Activated CD8-positive, alpha-beta memory T cell treated with anti-CD3 and anti-CD28 coated beads for 36 hours (primary cell): ENCODE results near the gene PRR3. TPM values are rescaled to one million over a fixed set of nuclear protein-coding genes. Genes with fewer than 3 reads are reported as not detected.
"Not testable (repeated sequence)": the region's sequence is repeated elsewhere in the genome, so short reads cannot be mapped to it uniquely, and the experiment has no call there.

Experiments
- CTCF ChIA-PET: fragments of 350-600 bp; sonication (Branson Sonifier 250); formaldehyde crosslinking; loops from one replicate; lab custom pipeline; 2021; ENCODE audit warnings: antibody characterized with exemption; lab: Charles Lee
- POLR2A ChIA-PET: fragments of 350-600 bp; sonication (Branson Sonifier 250); formaldehyde crosslinking; loops from one replicate; lab custom pipeline; 2021; ENCODE audit warnings: antibody characterized with exemption; lab: Charles Lee
- total RNA-seq, 2 experiments: library from RNA; stranded (reverse); gene quantifications; one replicate each; pipeline ENCODE4 v1.2.3, GENCODE V29; 2021

PRR3 gene, protein sequence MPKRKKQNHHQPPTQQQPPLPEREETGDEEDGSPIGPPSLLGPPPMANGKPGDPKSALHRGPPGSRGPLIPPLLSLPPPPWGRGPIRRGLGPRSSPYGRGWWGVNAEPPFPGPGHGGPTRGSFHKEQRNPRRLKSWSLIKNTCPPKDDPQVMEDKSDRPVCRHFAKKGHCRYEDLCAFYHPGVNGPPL
- total RNA-seq: 10 to 100 TPM; 28.5 to 30.5 TPM

DNA sequence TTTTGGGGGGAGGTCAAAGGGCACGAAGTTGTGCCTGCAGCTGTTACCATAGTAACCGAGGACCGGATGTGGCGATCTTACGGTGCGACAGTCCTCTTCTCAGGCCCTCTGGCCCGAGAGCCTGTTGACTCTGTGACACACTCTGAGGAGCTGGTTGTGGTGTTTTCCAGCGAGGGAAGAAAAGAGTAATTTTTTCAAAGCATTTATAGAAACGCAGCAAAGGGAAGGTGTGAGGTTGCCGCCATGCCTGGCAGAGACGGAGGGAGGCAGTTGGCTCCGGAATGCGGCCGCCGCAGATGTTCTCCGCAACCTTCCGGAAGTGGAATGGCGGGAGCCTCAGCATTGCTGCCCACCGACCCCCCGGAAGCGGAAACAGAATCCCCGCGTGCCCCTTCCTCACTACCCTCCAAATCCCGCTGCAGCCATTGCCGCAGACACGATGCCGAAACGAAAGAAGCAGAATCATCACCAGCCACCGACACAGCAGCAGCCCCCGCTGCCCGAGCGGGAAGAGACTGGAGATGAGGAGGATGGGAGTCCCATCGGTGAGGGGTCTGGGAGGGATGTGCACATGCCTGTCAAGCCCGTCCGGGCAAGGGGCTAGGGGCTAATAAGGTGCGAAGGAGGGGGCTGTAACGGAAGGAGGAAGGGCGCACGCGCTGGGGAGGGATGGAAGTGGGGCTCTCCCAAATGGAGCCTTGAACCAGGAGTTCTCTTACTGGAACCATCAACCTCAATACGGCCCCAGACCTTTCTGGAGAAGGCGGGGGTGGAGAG lies at the start of gene PRR3:
PRR3 (plus strand) TSS at position 390 of the 777 bp plus-strand sequence; CDS start at position 440, 50 bp downstream.
- ChIA-PET POLR2A (interaction anchor here (0.6 to 3.2 kb wide), 9 partner anchors 9 to 179 kb away, joined by 3 to 20 read pairs (median 5); partner anchors contain the start of gene ABCF1), CTCF (interaction anchor here (0.6 to 6.3 kb wide), 9 partner anchors 12 to 125 kb away, joined by 3 to 43 read pairs (median 4); partner anchors contain the start of gene ABCF1)

DNA sequence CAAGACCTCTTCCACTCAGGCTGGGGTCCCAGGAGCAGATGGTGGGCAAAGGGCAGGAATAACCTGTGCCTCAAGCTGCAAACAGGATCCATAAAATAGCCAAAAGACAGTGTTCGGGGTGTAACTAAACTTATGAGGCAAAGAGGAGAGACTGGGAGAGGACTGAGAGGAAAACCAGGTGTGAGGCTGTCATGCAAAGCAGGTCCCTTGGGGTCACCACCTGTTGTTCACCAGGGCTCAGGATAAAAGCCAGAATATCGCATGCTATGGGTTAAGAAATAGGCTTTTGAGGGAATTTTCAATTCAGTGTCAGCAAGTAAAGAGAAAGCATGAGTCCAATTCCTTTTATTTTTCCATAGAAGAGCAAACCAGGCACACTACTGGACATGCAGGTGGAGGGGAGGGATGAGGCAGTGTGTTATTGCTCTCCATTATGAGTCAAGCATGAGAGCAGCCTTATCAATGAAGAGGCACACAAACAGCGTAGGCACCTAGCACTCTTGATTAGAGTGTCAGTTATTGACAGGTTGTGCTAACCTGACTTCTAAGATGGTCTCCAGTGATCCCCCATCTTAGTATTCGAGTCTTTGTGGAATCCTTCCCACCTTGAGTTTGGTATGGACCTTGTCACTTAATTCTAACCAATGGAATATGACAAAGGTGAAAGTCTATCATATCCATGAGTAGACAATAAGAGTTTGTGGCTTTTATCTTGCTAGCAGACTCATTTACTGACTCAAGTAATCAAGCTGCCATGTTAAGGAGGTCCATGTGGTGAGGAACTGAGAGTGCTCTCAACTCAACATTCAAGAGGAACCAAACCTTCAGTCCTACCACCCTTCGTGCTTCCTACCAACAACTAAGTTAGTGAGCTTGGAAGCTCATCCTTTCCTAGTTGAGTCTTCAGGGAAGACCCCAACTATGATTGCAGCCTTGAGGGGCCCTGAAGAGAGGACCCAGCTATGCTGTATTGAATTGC lies 49.0 kb upstream of the PRR3 start:
- ChIA-PET POLR2A (interaction anchor here (0.6 kb wide), 1 partner anchor 8 kb away, joined by 3 read pairs; no protein-coding TSS in a partner anchor), CTCF (interaction anchor here (0.9 to 2.4 kb wide), 4 partner anchors 14 to 33 kb away, joined by 3 to 10 read pairs (median 4); no protein-coding TSS in a partner anchor)

DNA sequence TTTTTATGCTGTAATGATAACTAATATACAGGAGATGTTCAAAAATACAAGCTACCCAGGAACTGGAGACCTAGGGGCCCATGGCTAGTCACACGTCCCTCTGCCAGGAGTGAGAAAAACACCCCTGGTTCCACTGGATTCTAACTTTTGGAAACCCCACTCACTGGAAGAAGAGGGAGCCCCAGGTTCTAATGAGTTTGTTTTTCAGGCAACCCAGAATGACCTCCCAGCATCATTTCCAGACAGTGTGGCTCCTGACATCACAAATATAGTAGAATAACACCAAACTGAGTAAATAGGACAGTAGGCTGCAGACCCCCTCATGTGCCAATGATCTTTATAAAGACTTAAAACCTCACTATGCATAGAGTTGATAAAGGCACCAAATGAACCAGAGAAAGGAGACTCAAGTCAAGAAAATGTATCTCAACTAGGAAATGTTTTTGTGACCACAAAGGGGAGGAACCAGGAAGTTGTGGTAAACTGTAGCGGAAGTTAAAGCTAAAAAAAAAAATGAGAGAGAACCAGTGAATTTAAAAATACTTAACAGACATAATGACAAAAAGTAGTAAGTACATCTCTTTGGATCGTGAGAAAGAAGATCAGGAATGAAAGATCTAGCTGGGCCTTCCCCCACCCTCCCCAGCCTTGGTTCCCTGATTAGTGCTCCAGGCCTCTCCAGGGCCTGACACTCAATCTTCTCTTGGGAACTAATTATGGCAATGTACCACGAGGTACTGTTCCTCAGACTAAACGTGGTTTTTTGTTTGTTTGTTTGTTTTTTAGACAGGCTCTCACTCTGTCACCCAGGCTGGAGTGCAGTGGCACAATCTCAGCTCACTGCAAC lies 48.0 kb upstream of the PRR3 start:
- CTCF ChIA-PET: interaction anchor here (0.9 to 2.4 kb wide), 5 partner anchors 18 to 36 kb away, joined by 3 to 10 read pairs (median 5); no protein-coding TSS in a partner anchor
- POLR2A ChIA-PET: interaction anchor here (0.9 to 1.3 kb wide), 4 partner anchors 8 to 62 kb away, joined by 3 to 8 read pairs (median 4); partner anchors contain the start of gene ABCF1

DNA sequence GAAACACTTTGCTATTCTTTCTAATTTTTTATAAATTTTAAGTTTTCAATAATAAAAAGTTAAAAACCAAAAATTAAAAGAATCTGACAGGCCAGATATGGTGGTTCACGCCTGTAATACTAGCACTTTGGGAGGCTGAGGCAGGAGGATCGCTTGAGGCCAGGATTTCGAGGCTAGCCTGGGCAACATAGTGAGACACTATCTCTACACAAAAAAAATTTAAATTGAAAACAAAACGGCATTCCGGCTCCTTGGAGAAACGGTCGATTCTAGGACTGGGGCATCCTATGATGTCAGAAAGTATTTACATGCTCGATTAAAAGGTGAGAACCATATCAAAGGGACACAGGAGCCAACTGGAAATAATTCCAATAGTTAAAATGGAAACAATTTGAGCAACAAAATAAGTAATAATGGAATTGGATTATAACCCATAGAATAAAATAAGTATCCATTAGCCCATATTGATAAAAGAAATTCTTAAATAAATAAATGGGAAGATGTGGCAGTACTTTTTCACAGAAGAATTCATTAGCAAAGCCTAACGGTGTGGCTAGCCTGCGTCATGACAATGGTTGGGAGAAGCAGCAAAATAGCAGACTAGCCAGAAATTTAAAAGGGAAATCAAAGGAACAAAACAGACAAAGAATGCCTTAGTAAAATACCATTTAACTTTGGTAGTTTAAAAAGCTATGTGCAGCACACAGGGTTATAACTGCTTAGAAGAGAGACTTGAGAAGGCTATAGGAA lies 46.5 kb upstream of the PRR3 start:
- POLR2A ChIA-PET: interaction anchor here (1.3 kb wide), 1 partner anchor 18 kb away, joined by 8 read pairs; no protein-coding TSS in a partner anchor
- CTCF ChIA-PET: interaction anchor here (0.6 to 2.4 kb wide), 9 partner anchors 17 to 87 kb away, joined by 3 to 10 read pairs (median 4); no protein-coding TSS in a partner anchor

DNA sequence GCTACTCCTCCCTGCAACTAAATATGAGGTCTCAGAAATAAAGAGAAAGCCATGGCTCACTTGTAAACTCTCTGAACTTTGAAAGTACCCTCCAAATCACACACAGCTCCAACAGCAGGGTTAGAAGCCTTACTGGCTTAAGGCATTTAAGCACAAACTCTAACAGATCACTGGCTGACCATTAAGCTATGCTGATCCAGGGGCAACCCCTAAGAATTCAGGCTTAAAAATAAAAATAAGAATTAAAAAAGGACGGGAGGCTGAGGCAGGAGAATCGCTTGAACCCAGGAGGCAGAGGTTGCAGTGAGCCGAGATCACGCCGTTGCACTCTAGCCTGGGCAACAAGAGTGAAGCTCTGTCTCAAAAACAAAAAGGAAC lies 45.9 kb upstream of the PRR3 start:
- CTCF ChIA-PET: interaction anchor here (0.9 to 1.6 kb wide), 6 partner anchors 17 to 86 kb away, joined by 3 to 7 read pairs (median 4); no protein-coding TSS in a partner anchor
- POLR2A ChIA-PET: no interaction called here

DNA sequence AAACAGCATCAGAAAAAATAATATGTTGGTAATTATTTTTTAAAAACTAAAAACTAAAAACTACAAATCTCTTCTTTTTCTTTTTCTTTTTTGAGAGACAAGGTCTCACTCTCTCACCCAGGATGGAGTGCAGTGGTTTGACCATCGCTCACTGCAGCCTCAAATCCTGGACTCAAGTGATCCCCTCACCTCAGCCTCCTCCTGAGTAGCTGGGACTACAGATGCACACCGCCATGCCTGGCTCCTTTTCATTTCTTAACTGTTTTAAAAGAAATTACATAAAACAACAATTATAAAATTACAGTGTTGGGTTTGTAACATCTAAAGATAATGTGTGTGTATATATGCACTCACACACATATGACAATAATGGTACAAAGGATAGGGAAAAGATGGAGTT lies 43.6 kb upstream of the PRR3 start:
- ChIA-PET CTCF (interaction anchor here (1.0 to 2.0 kb wide), 3 partner anchors 14 to 19 kb away, joined by 3 to 6 read pairs (median 4); no protein-coding TSS in a partner anchor), POLR2A (no interaction called here)

DNA sequence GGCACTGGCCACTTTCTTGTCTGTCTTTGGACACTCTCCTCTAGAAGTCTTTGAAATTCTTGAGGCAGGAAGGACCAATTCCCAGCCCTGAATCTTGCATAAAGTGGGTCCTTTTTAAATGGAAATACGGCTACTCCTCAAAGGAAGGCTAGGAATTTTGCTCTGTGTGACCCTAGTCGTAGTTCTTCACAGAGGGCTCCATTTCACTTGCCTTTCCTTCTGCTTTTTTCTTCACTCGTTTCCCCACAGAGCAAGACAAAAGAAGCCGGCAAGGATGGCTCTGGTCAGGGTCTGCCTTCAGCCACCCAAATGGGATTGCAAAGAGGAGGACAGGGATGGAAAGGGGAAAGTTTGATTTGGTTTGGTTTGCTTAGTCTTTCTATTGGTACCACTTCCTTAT lies 42.0 kb upstream of the PRR3 start:
- ChIA-PET POLR2A (no interaction called here), CTCF (interaction anchor here (1.2 to 2.0 kb wide), 2 partner anchors 15 to 17 kb away, joined by 3 to 6 read pairs; no protein-coding TSS in a partner anchor)

DNA sequence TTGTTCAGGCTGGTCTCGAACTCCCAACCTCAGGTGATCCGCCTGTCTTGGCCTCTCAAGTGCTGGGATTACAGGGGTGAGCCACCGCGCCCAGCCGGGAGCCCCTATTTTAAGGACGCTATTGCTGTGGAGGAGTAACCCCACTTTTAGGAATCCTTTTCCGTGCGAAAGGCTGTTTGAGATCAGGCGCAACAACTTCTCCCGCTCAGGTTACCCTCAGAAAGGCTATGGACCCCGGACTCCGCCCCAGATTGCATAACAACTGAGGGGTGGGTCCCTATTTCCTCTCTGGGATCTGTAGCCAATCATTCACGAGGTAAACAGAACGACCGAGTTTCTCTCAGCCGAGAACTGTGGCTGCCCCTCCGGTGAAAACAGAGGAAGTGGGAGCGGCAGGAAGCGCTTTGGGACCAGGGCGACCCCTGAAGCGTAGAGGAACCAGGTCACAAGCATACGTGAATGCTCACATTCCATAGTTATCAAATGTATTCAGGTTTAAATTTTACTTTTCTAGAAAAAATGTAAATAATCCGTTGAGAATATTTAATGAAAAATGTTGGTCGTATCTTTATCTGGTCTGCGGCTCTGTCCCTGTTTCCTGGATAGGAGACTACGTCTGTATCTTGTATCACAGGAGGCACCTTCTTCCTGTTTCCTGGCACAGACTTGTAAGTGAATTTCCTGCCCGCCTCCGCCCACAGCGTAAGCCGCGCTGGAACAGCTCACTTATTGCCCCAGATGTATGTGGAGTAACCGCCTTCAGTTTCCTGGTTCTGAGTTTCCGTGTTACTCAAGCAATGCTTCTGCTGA lies 40.9 kb upstream of the PRR3 start:
- CTCF ChIA-PET: interaction anchor here (0.7 to 1.4 kb wide), 5 partner anchors 11 to 23 kb away, joined by 3 to 4 read pairs (median 3); no protein-coding TSS in a partner anchor
- POLR2A ChIA-PET: interaction anchor here (0.6 to 1.4 kb wide), 6 partner anchors 8 to 1042 kb away, joined by 3 to 13 read pairs (median 5); no protein-coding TSS in a partner anchor

DNA sequence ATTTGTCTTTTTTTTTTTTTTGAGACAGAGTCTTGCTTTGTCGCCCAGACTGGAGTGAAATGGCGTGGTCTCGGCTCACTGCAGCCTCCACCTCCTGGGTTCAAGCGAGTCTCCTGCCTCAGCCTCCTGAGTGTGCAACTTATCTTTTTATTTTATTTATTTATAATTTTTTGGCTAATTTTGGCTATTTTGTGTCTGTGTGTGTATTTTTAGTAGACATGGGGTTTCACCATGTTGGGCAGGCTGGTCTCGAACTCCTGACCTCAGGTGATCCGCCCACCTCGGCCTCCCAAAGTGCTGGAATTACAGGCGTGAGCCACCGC lies 40.4 kb upstream of the PRR3 start:
- ChIA-PET CTCF (interaction anchor here (0.7 to 1.4 kb wide), 5 partner anchors 10 to 23 kb away, joined by 3 to 4 read pairs (median 3); no protein-coding TSS in a partner anchor), POLR2A (interaction anchor here (0.6 to 1.4 kb wide), 6 partner anchors 9 to 1042 kb away, joined by 3 to 13 read pairs (median 5); no protein-coding TSS in a partner anchor)

DNA sequence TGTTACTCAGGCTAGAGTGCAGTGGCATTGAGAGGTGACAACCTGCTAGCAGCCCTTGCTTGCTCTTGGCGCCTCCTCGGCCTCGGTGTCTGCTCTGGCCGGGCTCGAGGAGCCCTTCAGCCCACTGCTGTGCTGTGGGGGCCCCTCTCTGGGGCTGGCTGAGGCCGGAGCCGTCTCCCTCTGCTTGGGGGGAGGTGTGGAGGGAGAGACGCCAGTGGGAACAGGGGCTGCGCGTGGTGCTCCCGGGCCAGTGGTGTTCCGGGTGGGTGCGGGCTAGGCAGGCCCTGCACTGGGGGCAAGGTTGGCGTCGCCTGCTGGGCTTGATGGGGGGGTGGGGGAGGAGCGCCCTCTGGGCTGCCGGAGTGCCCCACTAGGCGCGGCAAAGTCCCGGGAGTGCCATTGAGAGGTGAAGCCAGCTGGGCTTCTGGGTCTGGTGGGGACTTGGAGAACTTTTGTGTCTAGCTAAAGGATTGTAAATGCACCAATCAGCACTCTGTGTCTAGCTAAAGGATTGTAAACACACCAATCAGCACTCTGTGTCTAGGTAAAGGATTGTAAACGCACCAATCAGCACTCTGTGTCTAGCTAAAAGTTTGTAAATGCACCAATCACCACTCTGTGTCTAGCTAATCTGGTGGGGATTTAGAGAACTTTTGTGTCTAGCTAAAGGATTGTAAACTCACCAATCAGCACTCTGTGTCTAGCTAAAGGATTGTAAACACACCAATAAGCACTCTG lies 39.2 kb upstream of the PRR3 start:
- CTCF ChIA-PET: interaction anchor here (0.9 to 1.5 kb wide), 4 partner anchors 10 to 23 kb away, joined by 3 to 8 read pairs (median 4); no protein-coding TSS in a partner anchor

DNA sequence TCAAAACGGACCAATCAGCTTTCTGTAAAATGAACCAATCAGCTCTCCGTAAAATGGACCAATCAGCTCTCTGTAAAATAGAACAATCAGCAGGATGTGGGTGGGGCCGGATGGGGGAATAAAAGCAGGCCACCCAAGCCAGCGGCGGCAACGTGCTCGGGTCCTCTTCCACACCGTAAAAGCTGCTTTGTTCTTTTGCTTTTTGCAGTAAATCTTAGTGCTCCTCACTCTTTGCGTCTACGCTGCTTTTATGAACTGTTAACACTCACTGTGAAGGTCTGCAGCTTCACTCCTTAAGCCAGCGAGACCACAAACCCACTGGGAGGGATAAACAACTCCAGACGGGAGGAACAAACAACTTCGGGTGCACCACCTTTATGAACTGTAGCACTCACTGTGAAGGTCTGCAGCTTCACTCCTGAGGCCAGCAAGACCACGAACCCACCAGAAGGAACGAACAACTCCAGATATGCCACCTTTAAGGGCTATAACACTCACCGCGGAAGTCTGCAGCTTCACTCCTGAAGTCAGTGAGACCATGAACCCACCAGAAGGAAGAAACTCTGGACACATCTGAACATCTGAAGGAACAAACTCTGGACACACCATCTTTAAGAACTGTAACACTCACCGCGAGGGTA lies 38.5 kb upstream of the PRR3 start:
- CTCF ChIA-PET: interaction anchor here (1.3 to 1.5 kb wide), 2 partner anchors 9 to 14 kb away, joined by 4 to 8 read pairs; no protein-coding TSS in a partner anchor
- POLR2A ChIA-PET: not testable (repeated sequence)

More for the DNA sequence above, 39.2 kb upstream of the PRR3 start:
- POLR2A ChIA-PET: not testable (repeated sequence)

DNA sequence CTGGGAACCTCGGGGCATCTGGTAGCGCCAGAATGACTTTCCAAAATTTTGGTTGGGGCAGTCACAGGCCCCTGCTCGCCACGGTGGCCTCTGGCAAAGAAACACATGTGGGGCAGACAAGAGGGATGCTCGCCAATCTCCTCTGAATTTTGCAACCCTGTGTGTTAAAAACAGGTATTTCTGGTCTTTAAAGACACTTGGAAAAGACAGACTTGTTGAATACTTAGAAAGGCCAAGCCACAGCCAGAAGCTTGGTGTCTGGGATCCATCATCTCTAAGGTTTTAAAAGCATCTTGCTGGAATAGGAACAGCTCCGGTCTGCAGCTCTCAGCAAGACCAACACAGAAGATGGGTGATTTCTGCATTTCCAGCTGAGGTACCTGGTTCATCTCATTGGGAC lies 36.6 kb upstream of the PRR3 start:
- CTCF ChIA-PET: interaction anchor here (1.3 kb wide), 1 partner anchor 24 kb away, joined by 3 read pairs; no protein-coding TSS in a partner anchor
- POLR2A ChIA-PET: no interaction called here

DNA sequence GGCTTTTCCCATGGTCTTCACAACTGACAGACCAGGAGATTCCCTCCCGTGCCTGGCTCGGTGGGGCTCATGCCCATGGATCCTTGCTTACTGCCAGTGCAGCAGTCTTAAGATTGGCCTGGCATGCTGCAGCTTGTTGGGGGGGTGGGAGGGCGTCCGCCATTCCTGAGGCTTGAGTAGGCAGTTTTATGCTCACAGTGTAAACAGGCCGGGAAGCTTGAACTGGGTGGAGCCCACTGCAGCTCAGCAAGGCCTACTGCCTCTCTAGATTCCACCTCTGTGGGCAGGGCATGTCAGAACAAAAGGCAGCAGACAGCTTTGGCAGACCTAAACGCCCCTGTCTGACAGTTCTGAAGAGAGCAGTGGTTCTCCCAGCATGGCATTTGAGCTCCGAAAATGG lies 36.0 kb upstream of the PRR3 start:
- CTCF ChIA-PET: interaction anchor here (1.3 kb wide), 1 partner anchor 25 kb away, joined by 3 read pairs; no protein-coding TSS in a partner anchor
- POLR2A ChIA-PET: not testable (repeated sequence)

DNA sequence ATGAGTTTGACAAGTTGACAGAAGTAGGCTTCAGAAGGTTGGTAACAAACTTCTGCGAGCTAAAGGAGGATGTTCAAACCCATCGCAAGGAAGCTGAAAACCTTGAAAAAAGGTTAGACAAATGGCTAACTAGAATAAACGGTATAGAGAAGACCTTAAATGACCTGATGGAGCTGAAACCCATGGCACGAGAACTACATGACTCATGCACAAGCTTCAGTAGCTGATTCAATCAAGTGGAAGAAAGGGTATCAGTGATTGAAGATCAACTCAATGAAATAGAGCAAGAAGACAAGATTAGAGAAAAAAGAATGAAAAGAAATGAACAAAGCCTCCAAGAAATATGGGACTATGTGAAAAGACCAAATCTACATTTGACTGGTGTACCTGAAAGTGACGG lies 35.1 kb upstream of the PRR3 start:
- CTCF ChIA-PET: interaction anchor here (0.9 to 1.4 kb wide), 2 partner anchors 10 to 26 kb away, joined by 3 to 4 read pairs; no protein-coding TSS in a partner anchor
- POLR2A ChIA-PET: not testable (repeated sequence)
